Endometrium (tissue), 2 donors: Measurements from ENCODE around the gene LYPD5.
"Not testable (repeated sequence)": the region's sequence is repeated elsewhere in the genome, so short reads cannot be mapped to it uniquely, and the experiment has no call there.

Experiments
- FAIRE-seq: peaks from 2 replicates; lab custom pipeline; 2012; peaks lifted over from hg19 to GRCh38; lab: Jason Lieb, UNC
- donor health status: control.
- donor health status: control.

LYPD5 gene

GRCh38 chr19:43806401-43806800 is 4.2 kb upstream of the LYPD5 start:
- FAIRE-seq = not testable (repeated sequence)

- no peak for FAIRE-seq
Measured at GRCh38 chr19:43804432-43804831, 2.2 kb upstream of the LYPD5 start.

- FAIRE-seq = no peak
Measured at GRCh38 chr19:43799502-43800142, 2.6 kb downstream of the LYPD5 start.

- no peak for FAIRE-seq
Measured at GRCh38 chr19:43798546-43799409, 3.5 kb downstream of the LYPD5 start.

- no peak for FAIRE-seq
Measured at GRCh38 chr19:43798026-43798545, 4.2 kb downstream of the LYPD5 start.

GRCh38 chr19:43797556-43797955 is 4.7 kb downstream of the LYPD5 start:
- no peak for FAIRE-seq

GRCh38 chr19:43797118-43797517 is 5.1 kb downstream of the LYPD5 start:
- no peak for FAIRE-seq

- no peak for FAIRE-seq
Measured at GRCh38 chr19:43790587-43790986, 11.7 kb downstream of the LYPD5 start.

GRCh38 chr19:43789029-43789428 is 13.2 kb downstream of the LYPD5 start:
- no peak for FAIRE-seq

GRCh38 chr19:43786665-43787064 is 15.6 kb downstream of the LYPD5 start:
- no peak for FAIRE-seq

- no peak for FAIRE-seq
Measured at GRCh38 chr19:43784981-43785808, 17.1 kb downstream of the LYPD5 start.

- no peak for FAIRE-seq
Measured at GRCh38 chr19:43784241-43784980, 17.8 kb downstream of the LYPD5 start.

GRCh38 chr19:43783636-43784035 is 18.6 kb downstream of the LYPD5 start:
- no peak for FAIRE-seq

GRCh38 chr19:43782689-43783231 is 19.5 kb downstream of the LYPD5 start:
- no peak for FAIRE-seq

- FAIRE-seq = no peak
Measured at GRCh38 chr19:43782311-43782660, 20.0 kb downstream of the LYPD5 start.

- FAIRE-seq = no peak
Measured at GRCh38 chr19:43781630-43782310, 20.5 kb downstream of the LYPD5 start.

- no peak for FAIRE-seq
Measured at GRCh38 chr19:43780706-43781525, 21.3 kb downstream of the LYPD5 start, which contains the start of gene KCNN4. KCNN4 (minus strand) TSS chr19:43780973; CDS start chr19:43780861, 112 bp downstream.

- FAIRE-seq = no peak
Measured at GRCh38 chr19:43779820-43780219, 22.4 kb downstream of the LYPD5 start.

- FAIRE-seq = no peak
Measured at GRCh38 chr19:43779147-43779819, 23.0 kb downstream of the LYPD5 start.
